Progenitor cell of endocrine pancreas (in vitro differentiated cells): ENCODE measurements around the gene NFIC. TPM values are rescaled to one million over a fixed set of nuclear protein-coding genes. Genes with fewer than 3 reads are reported as not detected.

Source experiments
- DNase-seq: peaks from one replicate; pipeline ENCODE4 v3.0.0; 2021; ENCODE audit warnings: low spot score; ENCODE audit not compliant: unreplicated experiment
- H3K27ac Mint-ChIP-seq: 2 replicates; pipeline ENCODE4 v1.8.0; 2021; ENCODE audit warnings: mild to moderate bottlenecking, moderate library complexity, mixed read lengths
- H3K27me3 Mint-ChIP-seq: 2 replicates; pipeline ENCODE4 v1.8.0; 2021; ENCODE audit warnings: mixed read lengths
- H3K36me3 Mint-ChIP-seq: 2 replicates; pipeline ENCODE4 v1.8.0; 2022; ENCODE audit warnings: mixed read lengths; ENCODE audit not compliant: insufficient read depth
- H3K4me1 Mint-ChIP-seq: 2 replicates; pipeline ENCODE4 v1.8.0; 2021; ENCODE audit warnings: low read depth, mixed read lengths
- H3K4me3 Mint-ChIP-seq: 2 replicates; pipeline ENCODE4 v1.8.0; 2021; ENCODE audit warnings: low read depth, mild to moderate bottlenecking, moderate library complexity, mixed read lengths
- H3K9me3 Mint-ChIP-seq: 2 replicates; pipeline ENCODE4 v1.8.0; 2021; ENCODE audit warnings: low read depth, mixed read lengths
- CTCF ChIP-seq: fragments of 200-600 bp; sonication (generic); IDR thresholded peaks from one replicate; pipeline ENCODE4 v1.5.0; 2021; ENCODE audit warnings: antibody characterized with exemption, mild to moderate bottlenecking; ENCODE audit not compliant: unreplicated experiment
- total RNA-seq: library from RNA; stranded (reverse); gene quantifications from 2 replicates; pipeline ENCODE4 v1.2.1, GENCODE V29; 2021

The NFIC gene
- total RNA-seq, 1 donor from 2014 or later = 6.8 TPM

GRCh38 chr19:3407556-3408516 lies 41.5 kb downstream of the NFIC start:
- Mint-ChIP-seq H3K4me1 (no peaks in the 10 kb centered on the region), H3K27me3 (peaks cover 17% of the 10 kb centered on the region), H3K9me3 (no peaks in the 10 kb centered on the region), H3K36me3 (no peaks in the 10 kb centered on the region), H3K27ac (no peak overlapping the region), H3K4me3 (no peak overlapping the region)
- no peak for DNase-seq
- TF ChIP-seq CTCF = no peak

GRCh38 chr19:3408996-3409345 lies 42.6 kb downstream of the NFIC start:
- H3K36me3 Mint-ChIP-seq = no peaks in the 10 kb centered on the region
- no peak overlapping the region for H3K4me3 Mint-ChIP-seq
- H3K27me3 Mint-ChIP-seq = peaks cover 20% of the 10 kb centered on the region
- H3K9me3 Mint-ChIP-seq = no peaks in the 10 kb centered on the region
- no peak overlapping the region for H3K27ac Mint-ChIP-seq
- no peaks in the 10 kb centered on the region for H3K4me1 Mint-ChIP-seq
- TF ChIP-seq CTCF = no peak
- no peak for DNase-seq

GRCh38 chr19:3409346-3410064 lies 43.1 kb downstream of the NFIC start:
- no peak for TF ChIP-seq CTCF
- Mint-ChIP-seq H3K9me3 (no peaks in the 10 kb centered on the region), H3K27ac (no peak overlapping the region), H3K27me3 (peaks cover 21% of the 10 kb centered on the region), H3K36me3 (no peaks in the 10 kb centered on the region), H3K4me1 (no peaks in the 10 kb centered on the region), H3K4me3 (no peak overlapping the region)
- DNase-seq = no peak

GRCh38 chr19:3411636-3412035 lies 45.3 kb downstream of the NFIC start:
- H3K36me3 Mint-ChIP-seq = no peaks in the 10 kb centered on the region
- H3K27ac Mint-ChIP-seq = no peak overlapping the region
- H3K27me3 Mint-ChIP-seq = peaks cover 21% of the 10 kb centered on the region
- TF ChIP-seq CTCF = no peak
- no peaks in the 10 kb centered on the region for H3K4me1 Mint-ChIP-seq
- no peak for DNase-seq
- H3K9me3 Mint-ChIP-seq = no peaks in the 10 kb centered on the region
- H3K4me3 Mint-ChIP-seq = no peak overlapping the region

- H3K27ac Mint-ChIP-seq = no peak overlapping the region
- H3K9me3 Mint-ChIP-seq = no peaks in the 10 kb centered on the region
- TF ChIP-seq CTCF = no peak
- H3K4me3 Mint-ChIP-seq = no peak overlapping the region
- no peaks in the 10 kb centered on the region for H3K4me1 Mint-ChIP-seq
- no peak for DNase-seq
- no peaks in the 10 kb centered on the region for H3K36me3 Mint-ChIP-seq
- H3K27me3 Mint-ChIP-seq = peaks cover 21% of the 10 kb centered on the region
Measured at GRCh38 chr19:3412066-3412465, 45.7 kb downstream of the NFIC start.
